Ishikawa (cell line): Measurements from ENCODE around the gene PEPD.

Experiments used
- CEBPB ChIP-seq: IDR thresholded peaks from 2 replicates; pipeline ENCODE4 v1.6.1; 2012
- CREB1 ChIP-seq: IDR thresholded peaks from 2 replicates; pipeline ENCODE4 v1.6.1; 2012; ENCODE audit warnings: low read depth
- FOXM1 ChIP-seq: IDR thresholded peaks from 2 replicates; pipeline ENCODE4 v1.6.1; 2012; ENCODE audit warnings: low read depth, borderline replicate concordance
- MAX ChIP-seq: IDR thresholded peaks from 2 replicates; pipeline ENCODE4 v1.6.1; 2012
- NFIC ChIP-seq: IDR thresholded peaks from 2 replicates; pipeline ENCODE4 v1.6.1; 2012
- REST ChIP-seq: IDR thresholded peaks from 2 replicates; pipeline ENCODE4 v1.6.1; 2012; ENCODE audit warnings: low read depth, mild to moderate bottlenecking
- TAF1 ChIP-seq: IDR thresholded peaks from 2 replicates; pipeline ENCODE4 v1.6.1; 2012; ENCODE audit warnings: low read depth, mild to moderate bottlenecking
- USF1 ChIP-seq: IDR thresholded peaks from 2 replicates; pipeline ENCODE4 v1.6.1; 2012
- YY1 ChIP-seq: IDR thresholded peaks from 2 replicates; pipeline ENCODE4 v1.6.1; 2012; ENCODE audit warnings: low read depth

- TF ChIP-seq CREB1 (no peak), REST (no peak), USF1 (no peak), YY1 (no peak), MAX (no peak), TAF1 (no peak), FOXM1 (no peak), CEBPB (no peak), NFIC (no peak)
These were observed 39.1 kb downstream of the PEPD start for GRCh38 chr19:33482476-33482875.
